GM19238 (cell line): Measurements from ENCODE around the gene DLG1.
"Not testable (repeated sequence)": the region's sequence is repeated elsewhere in the genome, so short reads cannot be mapped to it uniquely, and the experiment has no call there.

ENCODE experiments used
- DNase-seq: peaks from one replicate; pipeline ENCODE4 v3.0.0; 2011; ENCODE audit warnings: low spot score; ENCODE audit not compliant: insufficient read length

Gene DLG1

DNA sequence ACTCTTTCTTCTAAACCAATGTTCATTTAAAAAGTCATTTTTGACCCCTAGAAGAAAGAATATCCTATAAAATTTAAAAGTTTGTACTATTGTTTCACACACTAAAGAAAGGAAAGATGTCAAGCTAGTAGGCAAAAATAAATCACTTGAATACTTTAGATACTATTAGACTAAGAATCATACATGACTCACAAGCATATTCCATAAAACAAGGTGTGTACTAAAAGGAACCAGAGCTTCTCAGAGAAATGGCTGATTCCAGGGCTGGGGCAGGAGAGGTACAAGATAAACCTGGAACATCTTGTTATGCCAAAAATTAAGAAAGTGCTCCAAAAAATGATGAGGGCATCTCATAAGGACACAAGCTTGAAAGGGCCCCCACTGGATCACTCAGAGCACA, 8.7 kb downstream of the DLG1 start:
- no peak for DNase-seq

DNA sequence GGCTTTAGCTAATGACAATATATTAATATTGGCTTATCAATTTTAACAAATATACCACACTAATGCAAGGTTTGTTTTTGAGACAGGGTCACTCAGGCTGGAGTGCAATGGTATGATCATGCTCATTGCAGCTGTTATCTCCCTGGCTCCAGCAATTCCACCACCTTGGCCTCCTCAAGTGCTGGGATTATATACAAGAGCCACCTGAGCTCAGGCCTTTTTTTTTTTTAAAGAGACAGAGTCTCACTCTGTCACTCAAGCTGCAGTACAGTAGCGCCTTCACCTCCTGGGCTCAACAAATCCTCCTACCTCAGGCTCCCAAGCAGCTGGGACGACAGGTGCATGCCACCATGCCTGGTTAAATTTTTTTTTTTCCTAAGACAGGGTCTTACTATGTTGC, 11.7 kb downstream of the DLG1 start:
- no peak for DNase-seq

DNA sequence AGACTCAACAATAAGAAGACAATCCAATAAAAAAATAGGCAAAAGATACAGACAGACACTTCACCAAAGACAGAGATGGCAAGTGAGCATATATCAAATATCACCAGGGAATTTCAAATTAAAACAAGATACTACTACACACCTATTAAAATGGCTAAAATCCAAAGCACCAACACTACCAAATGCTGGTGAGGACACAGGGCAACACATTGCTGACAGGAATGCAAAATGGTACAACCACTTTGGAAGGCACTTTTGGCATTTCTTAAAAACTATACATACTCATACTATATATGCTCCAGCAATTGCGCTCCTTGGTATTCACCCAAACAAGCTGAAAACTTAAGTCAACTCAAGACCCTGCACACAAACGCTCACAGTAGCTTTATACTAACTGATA, 12.9 kb downstream of the DLG1 start:
- DNase-seq: no peak

DNA sequence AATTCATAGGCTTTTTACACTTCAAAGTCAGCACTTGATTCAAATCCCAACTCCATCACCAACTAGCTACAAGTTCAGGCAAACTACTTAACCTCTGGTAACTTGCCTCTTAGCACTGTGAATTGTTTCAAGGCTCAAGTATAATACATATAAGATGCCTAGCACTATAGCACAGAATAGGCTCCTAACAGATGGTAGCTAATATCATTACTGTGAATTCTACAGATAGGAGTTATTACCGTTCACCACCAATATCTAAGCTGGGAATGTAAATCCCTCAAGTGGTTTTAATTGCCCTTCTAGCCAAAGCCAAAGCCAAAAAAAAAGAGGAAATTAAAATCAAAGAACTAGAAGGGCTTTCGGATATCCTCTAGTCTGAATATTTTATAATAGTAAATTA, 15.4 kb downstream of the DLG1 start:
- no peak for DNase-seq

GRCh38 chr3:197281849-197282248, 16.6 kb downstream of the DLG1 start:
- DNase-seq: no peak

DNA sequence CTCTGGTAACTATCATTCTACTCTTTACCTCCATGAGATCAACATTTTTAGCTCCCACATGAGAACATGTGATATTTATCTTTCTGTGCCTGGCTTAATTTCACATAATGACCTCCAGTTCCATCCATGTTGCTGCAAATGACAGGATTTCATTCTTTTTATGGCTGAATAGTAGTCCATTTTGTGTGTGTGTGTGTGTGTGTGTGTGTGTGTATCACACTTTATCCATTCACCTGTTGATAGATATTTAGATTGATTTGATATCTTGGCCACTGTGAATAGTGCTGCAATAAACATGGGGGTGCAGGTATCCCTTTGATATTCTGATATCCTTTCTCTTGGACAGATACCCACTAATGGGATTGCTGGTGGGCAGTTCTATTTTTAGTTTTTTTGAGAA, 18.3 kb downstream of the DLG1 start:
- no peak for DNase-seq

- no peak for DNase-seq
Measured at GRCh38 chr3:197278933-197279332, 19.5 kb downstream of the DLG1 start.

DNA sequence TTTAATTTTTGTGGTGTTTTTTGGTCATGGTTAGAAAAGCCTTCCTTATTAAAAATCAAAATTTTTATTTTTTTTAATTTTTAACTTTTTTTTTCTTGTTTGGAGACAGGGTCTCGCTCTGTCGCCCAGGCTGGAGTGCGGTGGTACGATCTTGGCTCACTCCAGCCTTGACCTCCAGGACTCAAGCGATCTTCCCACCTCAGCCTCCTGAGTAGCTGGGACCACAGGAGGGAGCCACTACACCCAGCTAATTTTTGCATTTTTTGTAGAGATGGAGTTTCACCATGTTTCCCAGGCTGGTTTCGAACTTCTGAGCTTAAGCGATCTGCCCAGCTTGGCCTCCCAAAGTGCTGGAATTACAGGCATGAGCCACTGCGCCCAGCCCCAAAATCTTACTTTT, 21.6 kb downstream of the DLG1 start:
- not testable (repeated sequence) for DNase-seq

DNA sequence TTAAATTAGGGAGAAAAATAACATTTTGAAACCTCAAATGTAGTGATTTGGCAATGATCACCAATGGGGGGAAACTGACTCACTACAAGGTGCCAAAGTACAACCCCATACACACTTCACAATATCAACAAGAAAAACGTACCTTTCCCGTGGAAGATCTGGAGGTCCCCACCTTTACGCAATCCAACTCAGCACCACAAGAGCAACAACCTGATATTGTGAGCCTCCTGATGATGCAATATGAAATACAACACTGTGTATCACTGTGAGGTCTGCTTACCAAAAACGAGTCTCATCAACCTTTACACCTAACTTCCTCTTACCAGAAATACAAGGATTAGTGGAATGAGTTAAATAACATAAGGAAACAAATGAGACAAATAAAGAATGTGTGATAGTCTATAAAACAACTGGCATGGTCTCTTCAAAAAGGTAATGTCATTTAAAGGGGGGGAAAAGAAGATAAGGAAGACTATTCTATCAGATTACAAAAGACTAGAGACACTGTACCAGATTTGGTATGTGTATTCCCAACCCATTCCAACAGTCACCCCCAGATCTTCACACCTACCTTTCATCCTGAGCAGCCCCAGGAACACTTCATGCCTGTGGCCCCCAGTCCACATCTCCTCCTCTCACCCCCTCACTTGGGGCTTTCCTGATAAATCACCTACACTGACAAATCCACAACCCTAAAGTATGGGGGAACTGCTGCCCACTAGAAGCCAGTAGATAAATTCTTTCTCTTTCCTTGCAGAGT, 27.7 kb downstream of the DLG1 start:
- no peak for DNase-seq

DNA sequence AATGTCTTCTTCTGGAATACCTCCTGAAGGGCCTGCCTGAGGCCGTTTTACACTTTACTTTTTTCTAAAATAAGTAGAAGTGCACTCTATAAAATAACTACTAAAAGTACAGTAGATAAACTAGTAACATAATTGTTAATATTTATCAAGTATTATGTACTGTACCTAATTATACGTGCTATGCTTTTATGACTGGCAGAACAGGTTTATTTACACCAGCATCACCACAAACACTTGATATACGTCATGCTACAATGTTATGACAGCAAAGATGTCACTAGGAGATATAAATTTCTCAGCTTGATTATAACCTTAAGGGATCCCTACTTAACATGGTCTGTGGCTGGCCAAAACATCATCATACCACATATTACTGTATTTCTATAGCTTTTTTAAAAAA, 29.4 kb downstream of the DLG1 start:
- no peak for DNase-seq

GRCh38 chr3:197268294-197268693, 30.1 kb downstream of the DLG1 start:
- no peak for DNase-seq

- DNase-seq: no peak
Measured at GRCh38 chr3:197266331-197266730, 32.1 kb downstream of the DLG1 start.

DNA sequence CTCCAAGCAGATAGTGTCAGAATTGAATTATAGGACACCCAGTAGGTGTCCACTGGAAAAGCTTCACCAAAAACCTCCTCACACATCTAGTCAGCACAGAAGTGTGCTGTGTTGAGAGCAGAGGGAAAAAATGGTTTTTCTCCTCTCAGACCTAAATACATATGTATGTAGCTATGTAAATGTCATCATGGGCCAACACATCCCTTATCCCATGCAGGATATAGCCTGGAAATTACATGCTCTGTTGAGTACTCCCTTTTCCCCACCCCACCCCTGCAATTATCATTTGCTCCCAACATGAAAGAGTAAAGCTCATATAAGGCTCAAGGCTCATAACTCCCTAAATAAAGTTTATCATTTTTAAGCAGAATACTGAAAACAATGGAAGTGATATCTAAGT, 35.7 kb downstream of the DLG1 start:
- no peak for DNase-seq

DNA sequence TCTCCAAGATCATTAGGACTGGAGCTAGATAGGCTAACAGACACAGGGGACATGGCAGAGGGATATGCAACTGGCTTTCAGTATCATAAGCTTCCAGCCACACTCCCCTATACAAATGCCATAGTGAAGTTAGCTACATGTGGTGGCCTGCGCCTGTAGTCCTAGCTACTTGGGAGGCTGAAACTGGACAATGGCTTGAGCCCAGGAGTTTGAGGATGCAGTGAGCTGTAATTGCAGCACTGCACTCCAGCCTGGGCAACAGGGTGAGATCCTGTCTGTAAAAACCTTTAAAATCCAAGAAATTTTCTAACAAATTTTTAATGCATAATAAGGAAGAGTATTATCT, 37.3 kb downstream of the DLG1 start:
- DNase-seq: no peak

DNA sequence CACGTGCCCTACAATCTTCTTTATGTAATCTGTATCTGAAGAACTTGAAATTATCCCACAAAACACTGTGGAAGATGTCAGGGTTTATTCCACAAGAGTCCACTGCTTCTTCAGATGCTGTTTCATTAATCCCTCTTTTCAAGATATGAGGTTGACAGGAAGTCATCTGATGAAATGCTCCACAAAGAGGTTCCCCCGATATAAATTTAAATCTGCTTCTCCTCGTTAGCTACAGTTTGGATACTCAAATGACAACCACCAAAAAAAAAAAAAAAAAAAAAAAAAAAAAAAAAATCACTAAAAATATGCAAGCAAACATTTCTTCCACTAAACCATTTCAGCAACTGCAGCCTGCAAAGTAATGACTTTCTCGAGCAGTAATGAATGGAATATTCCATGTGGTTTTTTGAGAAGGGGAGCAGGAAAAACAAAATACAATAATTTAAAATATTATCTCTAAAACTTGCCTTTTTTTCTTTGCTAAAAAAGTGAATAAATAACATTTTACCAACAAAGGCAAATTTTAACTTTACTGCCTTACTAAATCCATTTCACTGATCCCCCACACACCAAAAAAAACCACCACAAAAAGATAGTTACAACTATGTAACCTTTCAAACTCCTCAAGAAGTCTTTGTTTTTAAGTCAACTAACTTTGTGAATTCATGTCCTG, 37.8 kb downstream of the DLG1 start:
- no peak for DNase-seq

- DNase-seq: no peak
Measured at GRCh38 chr3:197259096-197259495, 39.3 kb downstream of the DLG1 start.

GRCh38 chr3:197258168-197258755, 40.1 kb downstream of the DLG1 start:
- DNase-seq: no peak

GRCh38 chr3:197257711-197258110, 40.7 kb downstream of the DLG1 start:
- DNase-seq: no peak

DNA sequence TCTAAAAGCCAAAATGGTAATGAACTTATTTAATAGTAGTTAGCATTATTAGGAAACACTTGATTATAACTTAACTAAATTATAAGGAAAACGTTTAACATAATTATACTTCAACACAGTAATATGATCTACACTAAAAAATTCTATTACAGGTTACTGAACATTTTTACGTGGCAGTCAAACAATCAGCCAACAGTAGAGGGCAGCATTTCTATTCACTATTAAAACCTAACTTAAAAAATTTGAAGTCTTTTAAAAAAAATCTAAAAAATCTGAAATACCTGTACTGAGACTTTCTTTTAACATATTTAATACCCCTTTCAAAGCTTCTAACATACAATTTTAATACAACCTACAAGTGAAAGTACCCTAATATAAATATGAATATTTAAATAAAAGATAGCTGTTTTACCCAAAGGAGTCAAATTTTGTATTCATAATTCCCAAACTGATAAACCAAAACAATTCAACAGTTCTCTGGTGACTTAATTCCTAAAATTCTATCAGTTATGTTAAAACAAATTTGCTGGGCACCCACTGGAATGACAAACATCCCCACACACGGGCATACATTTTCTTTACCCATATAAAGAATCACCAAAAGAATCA, 41.5 kb downstream of the DLG1 start:
- DNase-seq: no peak

GRCh38 chr3:197256104-197256503, 42.3 kb downstream of the DLG1 start:
- DNase-seq: no peak

GRCh38 chr3:197253238-197253947, 45.0 kb downstream of the DLG1 start:
- DNase-seq: no peak

GRCh38 chr3:197249542-197249941, 48.9 kb downstream of the DLG1 start:
- no peak for DNase-seq
